Calu3 (cell line): ENCODE data around the gene PIK3AP1. TPM values are rescaled to one million over a fixed set of nuclear protein-coding genes. Genes with fewer than 3 reads are reported as not detected.

Source experiments
- BruUV-seq: library from RNA; stranded (reverse); fragments of 400-500 nt; replicated peaks from 2 replicates; lab custom pipeline; 2021; lab: Mats Ljungman, UMichigan
- CTCF ChIA-PET: fragments of 300-600 bp; sonication (Branson Sonifier 250); formaldehyde crosslinking; loops from one replicate; lab custom pipeline; 2022; ENCODE audit warnings: antibody characterized with exemption; lab: Charles Lee
- DNase-seq: peaks from one replicate; pipeline ENCODE4 v3.0.0; 2022
- H3K27ac Mint-ChIP-seq: one replicate; pipeline ENCODE4 v1.8.0; 2022; ENCODE audit warnings: mixed read lengths; ENCODE audit not compliant: unreplicated experiment
- H3K27me3 Mint-ChIP-seq: one replicate; pipeline ENCODE4 v1.8.0; 2022; ENCODE audit warnings: mixed read lengths; ENCODE audit not compliant: unreplicated experiment
- H3K36me3 Mint-ChIP-seq: one replicate; pipeline ENCODE4 v1.8.0; 2022; ENCODE audit warnings: mild to moderate bottlenecking, moderate library complexity, mixed read lengths; ENCODE audit not compliant: insufficient read depth, unreplicated experiment
- H3K4me1 Mint-ChIP-seq: one replicate; pipeline ENCODE4 v1.8.0; 2022; ENCODE audit warnings: mild to moderate bottlenecking, low read depth, mixed read lengths; ENCODE audit not compliant: unreplicated experiment
- H3K4me3 Mint-ChIP-seq: one replicate; pipeline ENCODE4 v1.8.0; 2022; ENCODE audit warnings: mild to moderate bottlenecking, low read depth, moderate library complexity, mixed read lengths; ENCODE audit not compliant: unreplicated experiment
- H3K9me3 Mint-ChIP-seq: one replicate; pipeline ENCODE4 v1.8.0; 2022; ENCODE audit warnings: low read depth, mixed read lengths; ENCODE audit not compliant: unreplicated experiment
- CTCF ChIP-seq: fragments of 200-600 bp; IDR thresholded peaks from one replicate; pipeline ENCODE4 v1.8.0; 2022; ENCODE audit warnings: antibody characterized with exemption; ENCODE audit not compliant: unreplicated experiment
- intact Hi-C: fragments of 100-400 bp; cut with micrococcal nuclease; formaldehyde crosslinking; loops from one replicate; pipeline ENCODE4 v1.10.0; 2022; ENCODE audit not compliant: unreplicated experiment
- total RNA-seq: library from RNA; stranded (reverse); gene quantifications from 2 replicates; pipeline ENCODE4 v1.2.3, GENCODE V29; 2022

PIK3AP1 gene
- total RNA-seq, 1 experiment from 2014 or later = 117 TPM

GRCh38 chr10:96595741-96596140, 124.6 kb downstream of the PIK3AP1 start:
- Mint-ChIP-seq H3K27ac (no peak overlapping the region), H3K4me3 (no peak overlapping the region), H3K27me3 (no peaks in the 10 kb centered on the region), H3K9me3 (no peaks in the 10 kb centered on the region), H3K4me1 (peaks cover 13% of the 10 kb centered on the region), H3K36me3 (peaks cover 20% of the 10 kb centered on the region)
- TF ChIP-seq CTCF = no peak
- DNase-seq = no peak
- intact Hi-C loops = no loop called here
- no TSS peak for BruUV-seq
- CTCF ChIA-PET = no interaction called here

- BruUV-seq = no TSS peak
- Mint-ChIP-seq H3K4me1 (peaks cover 11% of the 10 kb centered on the region), H3K4me3 (no peak overlapping the region)
These were observed 128.4 kb downstream of the PIK3AP1 start for GRCh38 chr10:96591946-96592345.

GRCh38 chr10:96588616-96589419, 131.5 kb downstream of the PIK3AP1 start:
- no peak overlapping the region for H3K27ac Mint-ChIP-seq
- CTCF ChIA-PET = no interaction called here
- no peak overlapping the region for H3K4me3 Mint-ChIP-seq
- BruUV-seq = no TSS peak
- no peak for TF ChIP-seq CTCF
- no peaks in the 10 kb centered on the region for H3K4me1 Mint-ChIP-seq
- no peaks in the 10 kb centered on the region for H3K27me3 Mint-ChIP-seq
- H3K9me3 Mint-ChIP-seq = no peaks in the 10 kb centered on the region
- no peak for DNase-seq
- H3K36me3 Mint-ChIP-seq = peaks cover 38% of the 10 kb centered on the region
- intact Hi-C loops = loop anchor here (5.0 kb wide), 1 partner anchor 83 kb away; no protein-coding TSS in a partner anchor

More at GRCh38 chr10:96591946-96592345, 128.4 kb downstream of the PIK3AP1 start:
- Mint-ChIP-seq H3K27me3 (no peaks in the 10 kb centered on the region), H3K36me3 (peaks cover 20% of the 10 kb centered on the region), H3K9me3 (no peaks in the 10 kb centered on the region), H3K27ac (no peak overlapping the region)
- intact Hi-C loops = no loop called here
- DNase-seq = no peak
- TF ChIP-seq CTCF = no peak
- CTCF ChIA-PET = no interaction called here

GRCh38 chr10:96588060-96588554, 132.2 kb downstream of the PIK3AP1 start:
- TF ChIP-seq CTCF = no peak
- peaks cover 2% of the 10 kb centered on the region for H3K4me1 Mint-ChIP-seq
- no peaks in the 10 kb centered on the region for H3K9me3 Mint-ChIP-seq
- H3K36me3 Mint-ChIP-seq = peaks cover 41% of the 10 kb centered on the region
- no peak overlapping the region for H3K4me3 Mint-ChIP-seq
- DNase-seq = no peak
- CTCF ChIA-PET = no interaction called here
- intact Hi-C loops = loop anchor here (5.0 kb wide), 1 partner anchor 84 kb away; no protein-coding TSS in a partner anchor
- H3K27ac Mint-ChIP-seq = no peak overlapping the region
- no TSS peak for BruUV-seq
- H3K27me3 Mint-ChIP-seq = no peaks in the 10 kb centered on the region
